Right lobe of liver (tissue), 6 donors: Measurements from ENCODE around the gene ANAPC2. TPM values are rescaled to one million over a fixed set of nuclear protein-coding genes. Genes with fewer than 3 reads are reported as not detected.

Source experiments
- ATAC-seq, 4 donors: fragments of 200-7000 bp; cut with Tn5 transposase; one replicate each; pipeline ENCODE4 v1.9.1; 2020; ENCODE audit warnings: mild to moderate bottlenecking in 4 of 4, moderate library complexity in 4 of 4
- DNase-seq, 3 donors: peaks; one replicate each; pipeline ENCODE4 v3.0.0-alpha.2; 2020
- H3K27ac ChIP-seq, 3 donors: fragments of 200-600 bp; one replicate each; pipeline ENCODE4 v1.8.0; 2022
- H3K27me3 ChIP-seq, 2 donors: fragments of 200-600 bp; one replicate each; pipeline ENCODE4 v1.8.0; 2022
- H3K36me3 ChIP-seq, 4 donors: fragments of 200-600 bp; sonication (generic) in 1 of 4; one replicate each; pipeline versions ENCODE4 v1.5.1 to v1.8.0; 2017 to 2022; ENCODE audit warnings: control low read depth in 1 of 4
- H3K4me1 ChIP-seq, 4 donors: fragments of 200-600 bp; sonication (generic) in 1 of 4; one replicate each; pipeline versions ENCODE4 v1.5.1 to v1.8.0; 2017 to 2022; ENCODE audit warnings: control low read depth in 1 of 4
- H3K4me3 ChIP-seq, 3 donors: fragments of 200-600 bp; one replicate each; pipeline ENCODE4 v1.8.0; 2022
- H3K9me3 ChIP-seq, 4 donors: fragments of 200-600 bp; sonication (generic) in 1 of 4; one replicate each; pipeline versions ENCODE4 v1.5.1 to v1.8.0; 2017 to 2022; ENCODE audit warnings: control low read depth in 1 of 4
- CTCF ChIP-seq, 4 donors: fragments of 200-600 bp in 3 of 4; fragments of 450-650 bp in 1 of 4; IDR thresholded peaks; one replicate each; pipeline versions ENCODE4 v1.5.1 to v1.8.0; 2016 to 2022; ENCODE audit warnings: antibody characterized with exemption in 4 of 4, mild to moderate bottlenecking in 2 of 4
- POLR2A ChIP-seq: fragments of 450-650 bp; IDR thresholded peaks from one replicate; pipeline ENCODE4 v1.6.1; 2017; ENCODE audit warnings: antibody characterized with exemption, mild to moderate bottlenecking
- WGBS: methylation state at CpG from one replicate; pipeline ENCODE4 v1.1.6; 2018; ENCODE audit warnings: low coverage, low lambda C conversion rate; ENCODE audit not compliant: insufficient coverage; ENCODE audit errors: missing lambda C conversion rate; 5-methylcytosine and 5-hydroxymethylcytosine counted together
- intact Hi-C, 2 donors: fragments of 100-400 bp; cut with DNase I; formaldehyde crosslinking; loops; one replicate each; pipeline versions ENCODE4 v1.11.2 to v1.14.1; 2022
- total RNA-seq, 6 experiments: library from RNA; depleted of rRNA in 2 of 6; stranded (reverse); fragments of >200 nt in 2 of 6; fragmentation: NEBNext Ultra II Directional in 3 of 6; extraction: Animal tissue kit (Norgen Biotek cat#: 25700) in 3 of 6; gene quantifications; one replicate each; pipeline versions ENCODE4 v1.1.0 to v1.2.4, GENCODE V29; 2016 to 2023
- donor health status: DM: no; HTN: yes; CAD: no.
- donor health status: DM: no; HTN: no; CAD: no.
- donor health status: DM: no; HTN: no; CAD: no.
- donor health status: DM: no; HTN: yes; CAD: no.
- donor health status: DM: no; HTN: yes; CAD: no.

Gene ANAPC2
- total RNA-seq, 6 experiments from 2014 or later, result 16.1 to 36.5 (median 27.9) TPM

GRCh38 chr9:137213160-137214060 is 25.1 kb upstream of the ANAPC2 start:
- DNase-seq, result no peak
- intact Hi-C loops, result no loop called here
- TF ChIP-seq CTCF (IDR thresholded peaks at IDR 0.05) (peak in 1 of 4 donors; percentile 8), POLR2A (no peak)
- Histone ChIP-seq H3K4me1 (no peaks in the 10 kb centered on the region), H3K27ac (no peak overlapping the region), H3K4me3 (no peak overlapping the region), H3K9me3 (no peaks in the 10 kb centered on the region), H3K27me3 (no peaks in the 10 kb centered on the region), H3K36me3 (no peaks in the 10 kb centered on the region)
- no peak for ATAC-seq
- 100% methylated on average over 3 of the region's 49 CpGs for WGBS

GRCh38 chr9:137212520-137212919 is 24.2 kb upstream of the ANAPC2 start:
- Histone ChIP-seq H3K36me3 (no peaks in the 10 kb centered on the region), H3K9me3 (no peaks in the 10 kb centered on the region), H3K4me1 (no peaks in the 10 kb centered on the region), H3K27me3 (no peaks in the 10 kb centered on the region), H3K4me3 (no peak overlapping the region), H3K27ac (no peak overlapping the region)
- no peak for DNase-seq
- TF ChIP-seq POLR2A, result no peak
- no peak for TF ChIP-seq CTCF (IDR thresholded peaks at IDR 0.05)
- intact Hi-C loops, result no loop called here
- no CpG with 5 or more reads among the region's 21 CpGs for WGBS
- ATAC-seq, result no peak

GRCh38 chr9:137211532-137211931 is 23.2 kb upstream of the ANAPC2 start:
- H3K36me3 ChIP-seq, result no peaks in the 10 kb centered on the region
- intact Hi-C loops, result no loop called here

GRCh38 chr9:137206602-137207001 is 18.2 kb upstream of the ANAPC2 start:
- H3K36me3 ChIP-seq, result no peaks in the 10 kb centered on the region
- ATAC-seq (no peak), DNase-seq (no peak)
- peaks cover 0 to 43% (median 20%) of the 10 kb centered on the region in 4 donors for H3K4me1 ChIP-seq
- intact Hi-C loops, result no loop called here
- H3K9me3 ChIP-seq, result no peaks in the 10 kb centered on the region
- peak overlapping the region in 1 of 3 donors; percentile 99 for H3K4me3 ChIP-seq
- TF ChIP-seq POLR2A, result no peak
- TF ChIP-seq CTCF (IDR thresholded peaks at IDR 0.05), result no peak
- H3K27me3 ChIP-seq, result no peaks in the 10 kb centered on the region
- H3K27ac ChIP-seq, result no peak overlapping the region
- WGBS, result 57% methylated on average over 4 of the region's 7 CpGs

More at GRCh38 chr9:137211532-137211931, 23.2 kb upstream of the ANAPC2 start:
- ATAC-seq, result no peak
- no peaks in the 10 kb centered on the region for H3K27me3 ChIP-seq
- no peak for DNase-seq
- no peak for TF ChIP-seq POLR2A
- H3K9me3 ChIP-seq, result no peaks in the 10 kb centered on the region
- H3K27ac ChIP-seq, result no peak overlapping the region
- H3K4me1 ChIP-seq, result peaks cover 0 to 4% (median under 1%) of the 10 kb centered on the region in 4 donors
- 63% methylated on average over 6 of the region's 13 CpGs for WGBS
- no peak overlapping the region for H3K4me3 ChIP-seq
